GM12891 (cell line): ENCODE data around the gene KRT78.

ENCODE experiments used
- DNase-seq: peaks from one replicate; pipeline ENCODE4 v3.0.0; 2011; ENCODE audit warnings: low spot score; ENCODE audit not compliant: insufficient read length
- FAIRE-seq: peaks from 2 replicates; lab custom pipeline; 2011; peaks lifted over from hg19 to GRCh38; lab: Jason Lieb, UNC
- PAX5 ChIP-seq: IDR thresholded peaks from 2 replicates; pipeline ENCODE4 v1.6.1; 2011; ENCODE audit warnings: low read length, moderate library complexity, mild to moderate bottlenecking; ENCODE audit not compliant: insufficient read depth, severe bottlenecking
- POLR2A ChIP-seq: IDR thresholded peaks from 2 replicates; pipeline ENCODE4 v1.6.1; 2011; ENCODE audit warnings: low read depth, low read length, control low read depth
- POLR2AphosphoS5 ChIP-seq: IDR thresholded peaks from 2 replicates; pipeline ENCODE4 v1.6.1; 2011; ENCODE audit warnings: low read depth, low read length, control low read depth
- POU2F2 ChIP-seq: IDR thresholded peaks from 2 replicates; pipeline ENCODE4 v1.6.1; 2011; ENCODE audit warnings: low read depth, mild to moderate bottlenecking, control low read depth, low read length, moderate library complexity
- SPI1 ChIP-seq: IDR thresholded peaks from 2 replicates; pipeline ENCODE4 v1.6.1; 2011; ENCODE audit warnings: low read depth, low read length, control low read depth
- TAF1 ChIP-seq: IDR thresholded peaks from 2 replicates; pipeline ENCODE4 v1.6.1; 2011; ENCODE audit warnings: low read depth, low read length, control low read depth

KRT78 gene

DNA sequence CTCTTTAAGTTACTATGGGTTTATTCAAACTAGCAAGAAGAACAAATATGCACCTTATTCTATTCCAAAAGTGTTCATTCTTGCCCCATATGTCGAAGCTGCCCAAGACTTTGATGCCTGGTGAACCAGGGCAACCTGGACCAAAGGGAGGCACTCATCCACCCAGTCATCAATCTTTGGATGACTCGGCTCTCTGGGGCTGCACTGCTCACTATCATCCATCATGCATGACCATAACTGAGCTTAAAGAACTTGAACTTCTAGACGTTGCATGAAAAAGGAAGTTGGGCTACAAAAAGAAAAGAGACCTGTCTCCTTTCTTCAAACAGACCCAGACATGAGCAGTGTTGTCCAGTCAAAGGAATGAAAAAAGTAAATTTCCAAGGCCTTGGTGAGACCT, 36.0 kb downstream of the KRT78 start:
- no peak for FAIRE-seq
- TF ChIP-seq POLR2A (no peak), TAF1 (no peak), POU2F2 (no peak)
- no peak for DNase-seq

DNA sequence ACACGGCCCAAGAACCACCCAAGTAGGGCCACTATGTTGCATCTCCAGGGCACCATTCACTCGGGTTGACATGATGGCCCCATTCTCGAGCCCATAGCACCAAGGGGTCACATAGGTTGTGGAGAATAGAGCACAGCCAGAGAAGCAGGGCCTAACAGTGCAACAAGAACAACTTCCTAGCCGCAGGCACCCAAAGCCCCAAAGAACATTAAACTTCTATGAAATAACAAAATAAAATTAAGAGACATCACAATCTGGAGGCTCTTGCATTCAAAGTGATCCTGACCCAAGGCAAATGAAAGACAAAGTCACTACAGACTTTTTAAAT, 36.8 kb downstream of the KRT78 start:
- FAIRE-seq (no peak), DNase-seq (no peak)
- no peak for TF ChIP-seq TAF1
- TF ChIP-seq POLR2AphosphoS5, result no peak
- no peak for TF ChIP-seq SPI1
- no peak for TF ChIP-seq POLR2A
- no peak for TF ChIP-seq PAX5
- no peak for TF ChIP-seq POU2F2

DNA sequence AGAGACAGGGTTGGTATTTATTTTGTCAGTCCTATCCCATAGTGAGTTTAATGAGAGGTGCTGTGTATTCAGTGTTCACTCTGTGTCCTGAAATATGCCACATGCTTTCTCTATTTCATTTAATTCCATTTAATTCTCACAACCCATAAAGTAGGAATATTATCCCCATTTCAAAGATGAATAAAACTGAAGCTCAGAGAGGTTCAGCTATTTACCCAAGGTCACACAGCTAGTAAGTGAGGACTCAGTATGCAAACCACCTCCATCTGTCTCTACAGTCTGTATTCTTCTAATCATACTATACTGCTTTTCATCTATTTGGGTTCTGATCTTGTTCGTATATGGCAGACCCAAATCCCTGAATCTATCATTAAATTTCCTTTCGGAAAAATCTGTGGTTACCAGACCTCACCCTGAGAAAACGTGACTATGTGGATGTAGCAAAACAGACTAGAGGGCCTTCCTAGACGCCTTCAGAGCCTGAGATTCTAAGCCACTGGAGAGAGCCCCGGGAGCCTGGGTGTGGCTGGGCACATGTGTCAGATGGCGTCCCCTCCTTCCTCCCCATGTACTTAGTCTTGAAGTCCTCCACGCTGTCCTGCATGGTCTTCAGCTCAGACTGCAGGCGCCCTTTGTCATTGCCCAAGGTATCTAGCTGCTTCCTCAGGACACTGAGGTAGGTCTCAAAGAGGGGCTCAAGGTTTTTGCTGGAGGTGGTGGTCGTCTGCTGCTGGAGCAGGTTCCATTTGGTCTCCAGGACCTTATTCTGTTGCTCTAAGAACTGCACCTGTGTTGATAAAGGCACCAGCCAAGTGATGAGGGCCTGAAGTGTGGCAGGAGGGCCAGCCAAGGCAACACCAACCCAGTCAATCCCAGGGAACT, 37.4 kb downstream of the KRT78 start:
- DNase-seq, result no peak
- TF ChIP-seq POLR2A (no peak), SPI1 (no peak)
- no peak for FAIRE-seq

DNA sequence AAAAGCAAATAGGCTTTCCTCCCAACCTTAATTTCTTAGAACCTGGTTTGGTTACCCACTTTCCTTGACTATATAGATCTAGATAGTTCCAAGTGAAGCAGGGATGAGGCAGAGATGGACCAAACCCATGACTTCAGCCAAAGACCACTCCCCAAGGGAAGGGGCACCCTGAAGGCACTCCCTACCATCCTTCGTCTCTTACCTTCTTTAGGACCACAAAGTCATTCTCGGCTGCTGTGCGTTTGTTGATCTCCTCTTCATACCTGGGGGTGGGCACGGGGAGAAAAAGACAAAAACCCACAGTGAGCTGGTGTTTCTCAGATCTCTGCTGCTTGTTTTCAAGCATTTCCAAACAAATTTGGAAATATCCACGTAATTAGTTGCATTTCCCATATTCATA, 38.2 kb downstream of the KRT78 start:
- TF ChIP-seq POLR2AphosphoS5, result no peak
- no peak for TF ChIP-seq PAX5
- no peak for TF ChIP-seq TAF1
- TF ChIP-seq POLR2A, result no peak
- TF ChIP-seq SPI1, result no peak
- no peak for TF ChIP-seq POU2F2
- FAIRE-seq (no peak), DNase-seq (no peak)

DNA sequence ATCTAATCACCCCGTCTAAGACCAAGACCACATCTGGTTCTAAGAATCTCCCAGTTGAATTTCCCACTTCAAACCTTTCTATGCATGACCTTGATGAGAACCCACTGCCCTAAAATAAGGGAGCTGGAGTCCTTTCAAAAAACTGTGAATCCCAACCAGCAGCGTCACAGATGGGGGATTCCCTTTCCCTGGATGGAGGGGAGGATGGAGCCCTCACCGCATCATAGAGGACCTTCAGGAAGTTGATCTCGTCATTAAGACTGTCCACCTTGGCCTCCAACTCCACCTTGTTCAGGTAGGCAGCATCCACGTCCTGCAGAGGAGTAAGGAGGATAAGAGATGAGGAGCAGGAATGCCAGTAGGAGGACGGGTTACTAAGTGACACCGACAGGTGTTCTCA, 39.6 kb downstream of the KRT78 start:
- no peak for TF ChIP-seq POLR2A
- TF ChIP-seq SPI1, result no peak
- TF ChIP-seq POLR2AphosphoS5, result no peak
- no peak for TF ChIP-seq TAF1
- no peak for TF ChIP-seq POU2F2
- no peak for TF ChIP-seq PAX5
- FAIRE-seq (no peak), DNase-seq (no peak)

DNA sequence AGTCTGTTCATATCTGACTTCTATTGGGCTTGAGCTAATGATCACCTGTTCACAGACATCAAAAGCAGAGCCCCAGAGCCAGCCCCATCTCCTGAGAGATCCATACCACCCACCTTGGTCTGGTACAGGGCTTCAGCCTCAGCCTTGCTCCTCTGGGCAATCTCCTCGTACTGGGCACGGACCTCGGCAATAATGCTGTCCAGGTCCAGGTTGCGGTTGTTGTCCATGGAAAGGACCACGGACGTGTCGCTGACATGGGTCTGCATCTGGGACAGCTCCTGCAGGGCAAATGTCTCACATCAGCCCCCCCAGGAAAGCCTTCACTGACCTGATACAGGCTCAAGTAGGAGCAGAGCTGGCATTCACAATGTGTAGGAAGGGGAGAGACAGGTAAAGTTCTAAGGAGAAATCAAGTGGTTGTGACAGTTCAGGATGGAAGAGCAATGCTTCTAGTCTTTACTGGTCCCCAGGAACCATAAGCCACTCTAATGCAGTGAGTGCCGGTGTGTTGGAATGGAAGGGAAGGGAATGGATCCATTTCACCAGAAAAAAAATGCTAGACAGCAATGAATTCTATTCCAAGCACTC, 40.1 kb downstream of the KRT78 start:
- TF ChIP-seq TAF1, result no peak
- TF ChIP-seq SPI1, result no peak
- no peak for TF ChIP-seq POU2F2
- TF ChIP-seq POLR2A, result no peak
- no peak for TF ChIP-seq PAX5
- no peak for TF ChIP-seq POLR2AphosphoS5
- FAIRE-seq (no peak), DNase-seq (no peak)

DNA sequence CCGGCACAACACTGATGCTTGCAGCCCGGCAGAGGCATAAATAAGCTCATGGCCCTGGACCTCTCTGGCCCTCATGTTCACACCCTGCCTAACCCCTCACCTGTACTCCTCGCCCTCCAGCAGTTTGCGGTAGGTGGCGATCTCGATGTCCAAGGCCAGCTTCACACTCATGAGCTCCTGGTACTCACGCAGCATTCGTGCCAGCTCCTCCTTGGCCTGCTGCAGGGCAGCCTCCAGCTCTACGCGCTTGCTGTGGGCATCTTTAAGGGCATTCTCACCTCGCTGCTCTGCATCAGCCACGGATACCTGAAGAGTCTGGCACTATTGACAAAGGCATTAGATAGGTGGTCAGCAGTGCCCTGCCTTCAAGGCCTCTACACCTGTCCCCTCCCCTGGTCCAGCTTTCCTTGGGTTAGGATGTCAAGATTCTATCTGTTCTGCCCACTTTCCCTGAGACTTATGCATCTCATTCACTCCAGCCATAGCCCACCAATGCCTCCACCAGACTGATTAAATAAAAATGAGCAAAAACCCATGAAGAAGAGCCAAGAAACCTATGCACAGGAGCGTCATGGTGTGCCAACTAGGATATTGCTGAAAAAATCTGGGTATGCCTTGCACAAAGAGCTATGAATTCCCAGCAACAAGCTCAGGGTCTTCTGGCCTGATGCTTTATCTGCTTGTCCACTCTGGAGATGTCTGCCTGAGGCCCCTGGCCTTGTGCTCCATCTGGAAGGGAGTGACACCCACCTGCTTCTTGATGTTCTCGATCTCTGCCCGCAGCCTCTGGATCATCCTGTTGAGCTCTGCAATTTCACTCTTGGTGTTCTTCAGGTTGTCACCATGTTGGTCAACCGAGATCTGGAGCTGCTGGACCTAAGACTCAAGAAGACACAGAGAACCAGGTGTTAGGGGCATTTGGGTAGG, 41.0 kb downstream of the KRT78 start:
- DNase-seq (no peak), FAIRE-seq (no peak)
- TF ChIP-seq PAX5, result no peak
- no peak for TF ChIP-seq TAF1
- no peak for TF ChIP-seq POLR2A
- no peak for TF ChIP-seq POU2F2
- no peak for TF ChIP-seq POLR2AphosphoS5
- no peak for TF ChIP-seq SPI1

DNA sequence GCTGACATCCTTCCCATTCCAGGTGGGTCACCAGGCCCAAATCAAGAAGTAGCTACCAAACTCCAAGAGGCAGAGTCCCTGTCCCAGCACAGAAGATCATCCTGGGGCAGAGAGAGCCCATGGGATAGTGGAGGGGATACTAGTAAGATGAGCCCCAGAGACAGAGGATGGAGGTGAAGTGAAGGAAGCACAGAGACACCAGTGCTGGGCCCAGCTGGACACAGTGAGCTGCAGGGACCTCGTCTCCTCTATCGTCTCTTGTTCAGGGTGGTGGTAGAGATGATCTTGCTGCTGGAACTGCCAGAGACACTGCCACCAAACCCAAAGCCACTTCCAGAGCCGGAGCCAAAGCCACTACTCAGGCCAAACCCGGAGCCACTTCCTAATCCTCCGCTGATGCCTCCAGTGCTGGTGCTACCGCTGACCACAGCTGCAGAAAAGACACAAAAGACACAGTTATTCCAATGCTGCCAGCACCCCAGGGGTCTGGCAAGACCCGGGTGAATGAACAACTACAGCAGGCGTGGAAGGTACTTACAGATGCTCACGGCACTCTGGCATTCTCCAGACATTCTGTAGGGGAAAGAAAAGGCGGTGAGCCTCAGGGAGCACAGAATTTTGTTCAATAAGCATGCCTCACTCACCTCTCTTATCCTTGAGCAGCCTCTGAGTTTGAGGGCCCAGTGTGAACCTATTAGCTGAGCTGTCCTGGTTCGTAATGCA, 41.8 kb downstream of the KRT78 start:
- no peak for FAIRE-seq

DNA sequence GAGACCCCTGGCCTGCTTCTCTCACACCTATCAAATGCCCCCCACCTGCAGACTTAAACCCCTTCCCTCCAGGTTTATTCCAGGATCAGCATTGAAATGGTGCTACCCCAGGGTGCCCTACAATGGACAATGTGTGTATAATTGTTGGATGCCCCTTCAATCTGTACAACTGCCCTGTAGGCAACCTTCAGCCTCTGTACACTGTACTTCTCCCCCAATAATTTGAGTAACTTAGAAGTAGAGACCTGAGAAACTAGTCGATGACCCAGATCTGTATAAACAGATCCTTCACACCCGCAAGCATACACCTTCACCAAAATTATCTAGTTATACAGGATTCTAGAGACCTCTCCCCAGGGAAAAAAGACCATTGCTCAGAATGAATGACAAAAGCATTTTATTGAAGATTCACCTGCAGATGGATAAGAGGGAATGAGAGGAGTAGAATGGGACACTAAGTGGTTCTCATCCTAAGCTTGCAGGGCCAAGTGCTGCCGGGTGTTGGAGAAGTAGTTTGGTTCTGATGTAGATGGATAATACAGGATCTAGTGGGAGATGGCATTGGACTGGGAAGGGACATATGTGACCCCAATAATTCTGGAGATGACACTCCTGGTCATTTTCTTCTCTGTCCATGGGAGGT, 42.5 kb downstream of the KRT78 start:
- no peak for FAIRE-seq
- no peak for DNase-seq
- TF ChIP-seq TAF1 (no peak), POU2F2 (no peak), POLR2A (no peak), SPI1 (no peak), POLR2AphosphoS5 (no peak), PAX5 (no peak)

More for the DNA sequence above, 41.8 kb downstream of the KRT78 start:
- DNase-seq, result no peak
- no peak for TF ChIP-seq POLR2A
- TF ChIP-seq POU2F2, result no peak
- TF ChIP-seq PAX5, result no peak
- no peak for TF ChIP-seq TAF1
- no peak for TF ChIP-seq POLR2AphosphoS5
- no peak for TF ChIP-seq SPI1
